ENCODE results near the gene POLR2M.

The POLR2M gene

DNA sequence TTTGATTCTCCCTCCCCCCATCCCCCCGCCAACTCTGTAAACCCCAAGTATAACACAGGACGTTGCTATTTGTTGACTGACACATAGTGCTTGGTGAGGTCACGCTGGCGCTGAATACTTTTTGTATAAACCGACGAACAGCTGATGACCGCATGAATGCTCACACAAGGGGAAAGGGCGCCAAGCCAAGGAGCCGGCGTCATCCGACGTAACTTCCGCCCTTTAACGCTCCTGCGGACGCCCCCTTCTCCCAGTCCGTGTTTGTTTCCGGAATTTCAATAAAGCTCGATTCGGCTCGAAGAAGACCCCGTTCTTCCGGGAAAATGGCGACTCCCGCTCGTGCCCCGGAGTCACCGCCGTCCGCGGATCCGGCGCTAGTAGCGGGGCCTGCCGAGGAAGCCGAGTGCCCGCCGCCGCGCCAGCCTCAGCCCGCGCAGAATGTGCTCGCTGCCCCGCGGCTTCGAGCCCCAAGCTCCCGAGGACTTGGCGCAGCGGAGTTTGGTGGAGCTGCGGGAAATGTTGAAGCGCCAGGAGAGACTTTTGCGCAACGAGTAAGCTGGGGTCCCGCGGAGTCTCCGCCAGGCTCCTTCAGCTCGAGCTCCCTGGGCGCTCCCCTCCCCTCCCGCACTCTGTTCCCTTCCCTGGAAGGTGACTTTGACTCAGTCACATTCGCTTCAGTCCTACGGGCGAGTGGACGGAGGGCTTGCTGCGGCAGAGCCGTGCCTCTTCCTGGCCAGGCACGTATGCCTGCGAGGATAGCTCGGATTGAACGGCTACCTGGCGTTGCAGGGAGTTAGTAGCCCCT is at the start of gene POLR2M:
Gene POLR2M (plus strand): TSS at position 310 of the 805 bp plus-strand sequence. CDS start 129 bp downstream, at position 439.
- H3K36me3 ChIP-seq (ENCODE audit: insufficient read depth, low read length) = peaks cover 27% of the 10 kb centered on the region
- no peaks in the 10 kb centered on the region for H3K27me3 ChIP-seq (ENCODE audit: insufficient read depth, low read length)
- peaks cover 19% of the 10 kb centered on the region for H3K79me2 ChIP-seq (ENCODE audit: insufficient read depth, low read length)
- H3K9me3 ChIP-seq (ENCODE audit: low read length) = no peaks in the 10 kb centered on the region
- H3K27ac ChIP-seq (ENCODE audit: low read depth, low read length, poor library complexity, severe bottlenecking) = peak within 1 kb of the TSS; percentile 51
- H3K4me2 ChIP-seq (ENCODE audit: low read length) = peak within 1 kb of the TSS; percentile 78
- peak within 1 kb of the TSS; percentile 93 for H3K4me3 ChIP-seq (ENCODE audit: low read depth, low read length, poor library complexity, severe bottlenecking)
- no peak for TF ChIP-seq CTCF (IDR thresholded peaks at IDR 0.05; ENCODE audit: low read length)
- no peak for TF ChIP-seq EZH2 (IDR thresholded peaks at IDR 0.05; ENCODE audit: borderline replicate concordance, low read length)
- H2AFZ ChIP-seq (ENCODE audit: low read length) = peak within 1 kb of the TSS; percentile 1; the same call in 1 of the 2 replicates
- H3K9me2 ChIP-seq (ENCODE audit: low read depth, low read length) = no peaks in the 10 kb centered on the region
- H4K20me1 ChIP-seq (ENCODE audit: insufficient read depth, low read length) = no peaks in the 10 kb centered on the region
- peak within 1 kb of the TSS; percentile 97 for H3K9ac ChIP-seq (ENCODE audit: low read length)
- H3F3A ChIP-seq (ENCODE audit: insufficient read depth, low read length) = no peaks in the 10 kb centered on the region
- peaks cover 31% of the 10 kb centered on the region for H3K4me1 ChIP-seq (ENCODE audit: insufficient read depth, low read length, severe bottlenecking)

GRCh38 chr15:57657619-57658018 is 48.9 kb upstream of the POLR2M start:
- Histone ChIP-seq H3K9me2 (ENCODE audit: low read depth, low read length) (no peaks in the 10 kb centered on the region), H4K20me1 (ENCODE audit: insufficient read depth, low read length) (no peaks in the 10 kb centered on the region), H3K9me3 (ENCODE audit: low read length) (no peaks in the 10 kb centered on the region), H3K4me1 (ENCODE audit: insufficient read depth, low read length, severe bottlenecking) (no peaks in the 10 kb centered on the region), H3K79me2 (ENCODE audit: insufficient read depth, low read length) (no peaks in the 10 kb centered on the region), H2AFZ (ENCODE audit: low read length) (no peak overlapping the region), H3K27ac (ENCODE audit: low read depth, low read length, poor library complexity, severe bottlenecking) (no peak overlapping the region), H3K4me2 (ENCODE audit: low read length) (no peak overlapping the region), H3F3A (ENCODE audit: insufficient read depth, low read length) (no peaks in the 10 kb centered on the region), H3K4me3 (ENCODE audit: low read depth, low read length, poor library complexity, severe bottlenecking) (no peak overlapping the region), H3K36me3 (ENCODE audit: insufficient read depth, low read length) (no peaks in the 10 kb centered on the region), H3K9ac (ENCODE audit: low read length) (no peak overlapping the region), H3K27me3 (ENCODE audit: insufficient read depth, low read length) (no peaks in the 10 kb centered on the region)
- TF ChIP-seq CTCF (IDR thresholded peaks at IDR 0.05; ENCODE audit: low read length) (no peak), EZH2 (IDR thresholded peaks at IDR 0.05; ENCODE audit: borderline replicate concordance, low read length) (no peak)

DNA sequence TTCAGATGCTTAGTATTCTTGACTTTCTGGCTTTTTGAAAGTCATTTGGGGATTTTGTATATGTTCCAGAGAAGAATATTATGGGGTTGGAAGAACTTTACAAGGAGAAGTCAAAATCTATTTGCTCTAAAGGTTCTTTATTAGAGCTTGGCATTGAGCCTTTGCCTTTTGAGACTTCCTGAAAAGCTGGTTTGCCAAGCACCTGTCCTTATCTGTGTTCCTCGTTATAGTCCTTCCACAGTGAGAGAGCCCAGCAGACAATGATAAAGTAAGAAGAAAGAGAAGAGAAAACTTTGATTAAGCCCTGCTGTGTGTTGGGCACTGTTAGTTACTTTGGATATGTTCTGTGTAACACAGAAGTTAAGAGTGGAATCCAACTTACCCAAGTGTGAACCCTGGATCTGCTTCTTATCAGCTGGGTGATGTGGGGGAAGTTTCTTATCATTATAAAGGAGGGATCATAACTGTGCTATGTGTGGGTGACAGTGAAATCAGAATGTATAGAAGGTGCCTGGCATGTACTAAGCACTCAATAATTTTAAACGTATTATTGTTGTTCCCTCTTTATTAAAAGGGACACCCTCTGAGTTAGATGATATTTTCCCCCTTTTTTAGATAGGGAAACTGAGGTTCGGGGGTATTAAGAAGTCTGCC is 44.3 kb upstream of the POLR2M start:
- no peaks in the 10 kb centered on the region for H3K36me3 ChIP-seq (ENCODE audit: insufficient read depth, low read length)
- H3K9me2 ChIP-seq (ENCODE audit: low read depth, low read length) = no peaks in the 10 kb centered on the region
- no peak overlapping the region for H3K4me2 ChIP-seq (ENCODE audit: low read length)
- no peaks in the 10 kb centered on the region for H3K4me1 ChIP-seq (ENCODE audit: insufficient read depth, low read length, severe bottlenecking)
- H4K20me1 ChIP-seq (ENCODE audit: insufficient read depth, low read length) = no peaks in the 10 kb centered on the region
- no peaks in the 10 kb centered on the region for H3K79me2 ChIP-seq (ENCODE audit: insufficient read depth, low read length)
- H2AFZ ChIP-seq (ENCODE audit: low read length) = no peak overlapping the region
- H3K27ac ChIP-seq (ENCODE audit: low read depth, low read length, poor library complexity, severe bottlenecking) = no peak overlapping the region
- H3K9me3 ChIP-seq (ENCODE audit: low read length) = no peaks in the 10 kb centered on the region
- H3F3A ChIP-seq (ENCODE audit: insufficient read depth, low read length) = no peaks in the 10 kb centered on the region
- H3K9ac ChIP-seq (ENCODE audit: low read length) = no peak overlapping the region
- no peaks in the 10 kb centered on the region for H3K27me3 ChIP-seq (ENCODE audit: insufficient read depth, low read length)
- no peak overlapping the region for H3K4me3 ChIP-seq (ENCODE audit: low read depth, low read length, poor library complexity, severe bottlenecking)
- no peak for TF ChIP-seq CTCF (IDR thresholded peaks at IDR 0.05; ENCODE audit: low read length)
- no peak for TF ChIP-seq EZH2 (IDR thresholded peaks at IDR 0.05; ENCODE audit: borderline replicate concordance, low read length)
